ENCODE data around the gene SLC4A2. TPM values are rescaled to one million over a fixed set of nuclear protein-coding genes. Genes with fewer than 3 reads are reported as not detected.

SLC4A2 gene
- polyA plus RNA-seq, 2 of the 4 experiments (the other 2 are of a cell fraction) = 112 to 275 TPM

GRCh38 chr7:151069841-151070573, 10.6 kb downstream of the SLC4A2 start (continued):
- TF ChIP-seq EHF (CRISPR knock-in tag; IDR thresholded peaks at IDR 0.05) = no peak
- no peak for TF ChIP-seq HOXB13 (CRISPR knock-in tag; IDR thresholded peaks at IDR 0.05; ENCODE audit: low read depth)
- no peak for TF ChIP-seq NR3C1 (IDR thresholded peaks at IDR 0.05)
- TF ChIP-seq MYC (IDR thresholded peaks at IDR 0.05; ENCODE audit: borderline replicate concordance, low read length) = no peak
- TF ChIP-seq ESRRA (IDR thresholded peaks at IDR 0.05; ENCODE audit: borderline replicate concordance, low read length) = no peak

- no peak for TF ChIP-seq MAZ (IDR thresholded peaks at IDR 0.05; ENCODE audit: borderline replicate concordance, low read depth, low read length)
- TF ChIP-seq RNF2 (IDR thresholded peaks at IDR 0.05; ENCODE audit: borderline replicate concordance, low read depth) = no peak
- TF ChIP-seq ZNF302 (CRISPR knock-in tag; IDR thresholded peaks at IDR 0.05) = no peak
- no peak for TF ChIP-seq ELK1 (IDR thresholded peaks at IDR 0.05; ENCODE audit: low read depth, low read length)
- no peak for TF ChIP-seq MAFK (IDR thresholded peaks at IDR 0.05; ENCODE audit: partially characterized antibody)
- TF ChIP-seq JUN (IDR thresholded peaks at IDR 0.05) = no peak
- no peak for TF ChIP-seq CBX8 (IDR thresholded peaks at IDR 0.05)
- TF ChIP-seq E2F6 (IDR thresholded peaks at IDR 0.05; ENCODE audit: borderline replicate concordance, low read depth) = no peak
- 87% methylated on average over 14 of the region's 15 CpGs for WGBS (ENCODE audit: missing lambda C conversion rate)
- Histone ChIP-seq H3K4me2 (no peak overlapping the region), H3K4me3 (no peak overlapping the region), H3K4me1 (peaks cover under 1% of the 10 kb centered on the region; the same call in 1 of the 3 replicates), H3K27ac (no peak overlapping the region), H3K9me3 (no peaks in the 10 kb centered on the region)
- FAIRE-seq = no peak
- no peak for ATAC-seq
- ChIA-PET CTCF (interaction anchor here (1.0 to 8.6 kb wide), 5 partner anchors 8 to 39 kb away, joined by 3 to 64 read pairs (median 4); partner anchors contain the start of genes FASTK and TMUB1), POLR2A (interaction anchor here (1.3 kb wide), 1 partner anchor 8 kb away, joined by 6 read pairs; no protein-coding TSS in a partner anchor)
- no peak for DNase-seq (ENCODE audit: low read depth in 1 of 2, low spot score in 1 of 2)
Measured at GRCh38 chr7:151070574-151070960, 11.2 kb downstream of the SLC4A2 start.

- ATAC-seq (no peak), DNase-seq (ENCODE audit: low read depth in 1 of 2, low spot score in 1 of 2) (no peak), FAIRE-seq (no peak)
- POLR2A ChIA-PET = interaction anchor here (1.3 kb wide), 1 partner anchor 9 kb away, joined by 6 read pairs; no protein-coding TSS in a partner anchor
- TF ChIP-seq JUN (IDR thresholded peaks at IDR 0.05) = 0 out of 5 replicates have a peak, but pooled peaks of 1 of the 2 experiments have one; percentile 7
- no peak for TF ChIP-seq ZNF302 (CRISPR knock-in tag; IDR thresholded peaks at IDR 0.05)
- TF ChIP-seq EP300 (IDR thresholded peaks at IDR 0.05) = no peak
- no peak for TF ChIP-seq CBX2 (IDR thresholded peaks at IDR 0.05; ENCODE audit: borderline replicate concordance, low read depth)
- H3K4me2 ChIP-seq = no peak overlapping the region
- CTCF ChIA-PET = interaction anchor here (1.0 to 8.6 kb wide), 7 partner anchors 9 to 53 kb away, joined by 3 to 64 read pairs (median 4); no protein-coding TSS in a partner anchor
- peaks cover 7% of the 10 kb centered on the region; the same call in 2 of the 3 replicates for H3K4me1 ChIP-seq
- H3K4me3 ChIP-seq = no peak overlapping the region
- H3K9me3 ChIP-seq = no peaks in the 10 kb centered on the region
- WGBS (ENCODE audit: missing lambda C conversion rate) = 92% methylated on average over 27 of the region's 39 CpGs
- no peak overlapping the region for H3K27ac ChIP-seq
Measured at GRCh38 chr7:151071032-151071866, 11.9 kb downstream of the SLC4A2 start.

GRCh38 chr7:151073990-151074389, 14.6 kb downstream of the SLC4A2 start:
- peaks cover 24% of the 10 kb centered on the region; the same call in 2 of the 3 replicates for H3K4me1 ChIP-seq
- H3K4me3 ChIP-seq = no peak overlapping the region
- FAIRE-seq = no peak
- TF ChIP-seq SMC3 (IDR thresholded peaks at IDR 0.05) = no peak
- WGBS (ENCODE audit: missing lambda C conversion rate) = 96% methylated on average over 17 of the region's 17 CpGs
- DNase-seq (ENCODE audit: low read depth in 1 of 2, low spot score in 1 of 2) = no peak
- no peak overlapping the region for H3K27ac ChIP-seq
- H3K4me2 ChIP-seq = no peak overlapping the region
- ATAC-seq = no peak
- ChIA-PET CTCF (interaction anchor here (1.2 to 27.1 kb wide), 3 partner anchors 11 to 63 kb away, joined by 3 to 412 read pairs (median 64); no protein-coding TSS in a partner anchor), POLR2A (no interaction called here)
- no peaks in the 10 kb centered on the region for H3K9me3 ChIP-seq
